NCI-H187 treated with DMSO at 0.1 percent for 48 hours (cell line): ENCODE results near the gene UBR3.
"Not testable (repeated sequence)": the region's sequence is repeated elsewhere in the genome, so short reads cannot be mapped to it uniquely, and the experiment has no call there.

Experiments used
- DNase-seq: peaks from one replicate; lab custom pipeline; 2025; lab: John Stamatoyannopoulos, UW

Gene UBR3, protein sequence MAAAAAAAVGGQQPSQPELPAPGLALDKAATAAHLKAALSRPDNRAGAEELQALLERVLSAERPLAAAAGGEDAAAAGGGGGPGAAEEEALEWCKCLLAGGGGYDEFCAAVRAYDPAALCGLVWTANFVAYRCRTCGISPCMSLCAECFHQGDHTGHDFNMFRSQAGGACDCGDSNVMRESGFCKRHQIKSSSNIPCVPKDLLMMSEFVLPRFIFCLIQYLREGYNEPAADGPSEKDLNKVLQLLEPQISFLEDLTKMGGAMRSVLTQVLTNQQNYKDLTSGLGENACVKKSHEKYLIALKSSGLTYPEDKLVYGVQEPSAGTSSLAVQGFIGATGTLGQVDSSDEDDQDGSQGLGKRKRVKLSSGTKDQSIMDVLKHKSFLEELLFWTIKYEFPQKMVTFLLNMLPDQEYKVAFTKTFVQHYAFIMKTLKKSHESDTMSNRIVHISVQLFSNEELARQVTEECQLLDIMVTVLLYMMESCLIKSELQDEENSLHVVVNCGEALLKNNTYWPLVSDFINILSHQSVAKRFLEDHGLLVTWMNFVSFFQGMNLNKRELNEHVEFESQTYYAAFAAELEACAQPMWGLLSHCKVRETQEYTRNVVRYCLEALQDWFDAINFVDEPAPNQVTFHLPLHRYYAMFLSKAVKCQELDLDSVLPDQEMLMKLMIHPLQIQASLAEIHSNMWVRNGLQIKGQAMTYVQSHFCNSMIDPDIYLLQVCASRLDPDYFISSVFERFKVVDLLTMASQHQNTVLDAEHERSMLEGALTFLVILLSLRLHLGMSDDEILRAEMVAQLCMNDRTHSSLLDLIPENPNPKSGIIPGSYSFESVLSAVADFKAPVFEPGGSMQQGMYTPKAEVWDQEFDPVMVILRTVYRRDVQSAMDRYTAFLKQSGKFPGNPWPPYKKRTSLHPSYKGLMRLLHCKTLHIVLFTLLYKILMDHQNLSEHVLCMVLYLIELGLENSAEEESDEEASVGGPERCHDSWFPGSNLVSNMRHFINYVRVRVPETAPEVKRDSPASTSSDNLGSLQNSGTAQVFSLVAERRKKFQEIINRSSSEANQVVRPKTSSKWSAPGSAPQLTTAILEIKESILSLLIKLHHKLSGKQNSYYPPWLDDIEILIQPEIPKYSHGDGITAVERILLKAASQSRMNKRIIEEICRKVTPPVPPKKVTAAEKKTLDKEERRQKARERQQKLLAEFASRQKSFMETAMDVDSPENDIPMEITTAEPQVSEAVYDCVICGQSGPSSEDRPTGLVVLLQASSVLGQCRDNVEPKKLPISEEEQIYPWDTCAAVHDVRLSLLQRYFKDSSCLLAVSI (N-terminal part only)

DNA sequence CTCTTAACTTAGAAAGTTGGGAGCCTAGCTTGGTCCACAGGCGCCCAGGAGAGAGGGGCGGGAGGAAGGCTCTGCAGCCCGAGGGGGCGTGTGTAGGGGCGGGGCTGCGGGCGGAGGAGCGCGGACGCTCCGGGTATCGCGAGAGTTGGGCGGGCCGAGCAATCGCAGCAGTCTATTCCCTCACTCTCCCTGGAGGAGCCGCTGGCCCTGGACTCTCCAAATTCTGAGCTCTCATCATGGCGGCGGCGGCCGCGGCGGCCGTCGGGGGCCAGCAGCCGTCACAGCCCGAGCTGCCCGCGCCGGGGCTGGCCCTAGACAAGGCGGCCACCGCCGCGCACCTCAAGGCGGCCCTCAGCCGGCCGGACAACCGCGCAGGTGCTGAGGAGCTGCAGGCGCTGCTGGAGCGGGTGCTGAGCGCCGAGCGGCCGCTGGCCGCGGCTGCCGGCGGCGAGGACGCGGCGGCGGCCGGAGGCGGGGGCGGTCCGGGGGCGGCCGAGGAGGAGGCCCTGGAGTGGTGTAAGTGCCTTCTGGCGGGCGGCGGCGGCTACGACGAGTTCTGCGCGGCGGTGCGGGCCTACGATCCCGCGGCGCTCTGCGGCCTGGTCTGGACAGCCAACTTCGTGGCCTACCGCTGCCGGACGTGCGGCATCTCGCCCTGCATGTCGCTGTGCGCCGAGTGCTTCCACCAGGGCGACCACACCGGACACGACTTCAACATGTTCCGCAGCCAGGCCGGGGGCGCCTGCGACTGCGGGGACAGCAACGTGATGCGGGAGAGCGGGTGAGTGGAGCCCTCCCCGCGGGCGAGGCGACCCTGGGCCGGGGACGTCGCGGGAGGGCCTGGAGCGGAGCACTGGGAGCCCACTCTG, at the start of gene UBR3:
UBR3 (plus strand) TSS at position 183 of the 869 bp plus-strand sequence; CDS start at position 237, 54 bp downstream.
- DNase-seq: no peak

DNA sequence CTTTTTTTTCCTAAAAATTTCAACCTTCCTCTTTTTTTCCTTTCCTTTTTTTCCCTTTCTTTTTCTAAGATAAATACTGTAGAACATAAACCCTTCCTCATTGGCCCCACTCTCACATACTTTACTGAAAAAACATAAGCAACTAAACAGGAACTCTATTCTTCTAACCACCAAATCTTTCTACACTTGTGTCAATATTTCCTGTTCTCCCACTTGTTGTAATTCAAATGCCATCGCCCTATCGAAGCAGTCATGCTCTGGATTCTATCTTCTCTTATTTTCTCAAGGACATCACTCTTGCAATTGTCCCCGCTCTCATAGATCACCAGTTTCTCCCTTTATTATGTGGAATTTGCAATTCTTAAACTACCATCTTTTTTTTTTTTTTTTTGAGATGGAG, 48.8 kb upstream of the UBR3 start:
- DNase-seq: no peak

DNA sequence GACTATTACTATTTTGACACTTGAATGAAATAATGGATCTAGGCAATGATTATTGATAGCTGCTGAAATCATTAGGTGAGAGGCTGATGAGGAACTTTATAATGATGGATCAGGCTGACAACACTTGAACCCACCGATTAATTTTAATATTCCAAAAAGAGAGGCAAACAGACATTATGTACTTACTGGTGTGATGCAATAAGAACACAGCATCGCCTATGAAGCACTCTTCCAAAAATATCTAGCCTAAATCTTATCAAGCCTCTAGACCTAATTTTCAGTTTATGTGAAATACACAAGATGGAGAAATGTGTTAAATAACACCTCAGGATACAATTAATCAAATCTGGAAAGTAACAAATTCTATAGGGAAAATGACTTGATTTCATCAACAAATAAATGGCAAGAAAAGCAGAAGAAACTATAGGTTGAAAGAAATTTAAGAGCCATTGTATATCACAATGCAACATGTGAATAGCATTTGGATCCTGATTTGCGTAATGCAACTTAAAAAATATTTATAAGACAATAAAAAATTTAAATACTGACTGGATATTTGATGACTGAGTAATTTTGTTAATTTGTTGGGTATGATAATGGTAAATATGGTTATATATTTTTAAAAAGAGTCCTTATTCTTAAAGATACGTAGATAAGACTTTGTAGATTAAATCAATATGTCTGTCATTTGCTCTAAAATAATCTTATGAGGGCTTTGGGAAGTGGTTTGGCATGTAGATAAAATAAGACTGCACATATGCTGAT, 45.8 kb upstream of the UBR3 start:
- no peak for DNase-seq

DNA sequence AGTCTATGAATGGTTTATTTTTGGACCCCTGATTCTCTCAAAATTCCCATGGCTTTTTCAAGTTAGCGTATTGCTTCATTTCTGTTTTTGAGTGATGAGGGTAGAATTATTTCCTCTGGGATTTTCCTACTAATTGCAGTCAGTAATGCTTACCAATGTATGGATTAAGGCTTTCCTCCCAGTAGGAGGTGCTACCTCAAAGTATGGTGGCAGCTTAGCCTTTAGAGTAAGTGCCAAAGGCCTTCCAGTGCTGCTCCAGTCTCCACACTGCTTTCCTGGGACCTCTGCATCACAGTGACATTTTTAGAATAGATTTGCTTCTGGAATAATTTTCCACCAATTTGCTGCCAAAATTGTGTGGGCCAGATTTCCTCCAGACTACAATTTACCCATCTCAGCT, 44.7 kb upstream of the UBR3 start:
- DNase-seq: no peak

DNA sequence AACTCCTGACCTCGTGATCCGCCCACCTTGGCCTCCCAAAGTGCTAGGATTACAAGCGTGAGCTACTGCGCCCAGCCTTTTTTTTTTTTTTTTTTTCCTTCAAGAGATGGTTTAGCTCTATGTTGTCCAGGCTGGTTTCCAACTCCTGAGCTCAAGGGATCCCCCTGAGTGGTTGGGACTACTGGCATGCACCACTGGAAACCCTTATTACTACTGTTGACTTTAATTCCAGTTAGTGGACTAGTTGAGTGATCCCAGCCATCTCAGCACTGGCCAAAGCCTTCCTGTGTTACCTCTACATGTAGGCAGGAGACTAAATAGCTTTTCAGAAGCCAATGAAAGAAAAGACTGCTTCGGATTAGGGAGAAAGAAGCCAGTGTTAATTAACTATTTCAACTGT, 36.7 kb upstream of the UBR3 start:
- no peak for DNase-seq

DNA sequence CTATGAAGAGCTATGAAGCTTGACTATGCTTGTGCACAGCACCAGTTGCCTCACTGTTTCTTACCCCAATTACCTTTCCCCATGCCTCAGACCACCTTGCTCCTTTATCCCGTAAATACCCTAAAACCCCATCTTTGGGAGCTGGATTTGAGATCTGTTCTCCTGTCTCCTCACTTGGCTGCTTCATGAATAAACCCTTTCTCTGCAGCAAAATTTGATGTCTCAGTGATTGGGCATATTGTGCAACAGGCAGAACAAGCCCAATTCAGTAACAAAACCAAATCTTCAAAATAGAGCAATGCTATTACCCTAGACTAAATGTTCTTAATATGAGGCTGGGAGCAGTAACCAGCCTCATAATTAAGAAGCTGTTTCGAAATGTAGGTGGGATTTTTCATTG, 32.1 kb upstream of the UBR3 start:
- DNase-seq: no peak

DNA sequence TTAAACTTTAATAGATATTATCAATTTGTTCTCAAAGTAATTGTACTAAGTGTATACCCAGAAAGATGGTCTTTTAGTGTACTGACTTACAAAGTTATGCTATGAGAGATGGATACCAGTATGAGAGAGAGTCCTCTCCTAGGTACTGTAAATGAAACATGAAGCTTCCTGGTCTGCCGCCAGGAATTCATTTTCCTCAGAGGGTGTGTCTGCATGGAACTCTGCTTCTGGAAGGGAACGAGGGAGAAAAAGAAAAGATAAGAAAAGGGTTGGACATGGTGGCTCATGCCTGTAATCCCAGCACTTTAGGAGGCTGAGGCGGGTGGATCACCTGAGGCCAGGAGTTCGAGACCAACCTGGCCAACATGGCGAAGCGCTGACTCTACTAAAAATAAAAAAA, 30.8 kb upstream of the UBR3 start:
- DNase-seq: no peak

DNA sequence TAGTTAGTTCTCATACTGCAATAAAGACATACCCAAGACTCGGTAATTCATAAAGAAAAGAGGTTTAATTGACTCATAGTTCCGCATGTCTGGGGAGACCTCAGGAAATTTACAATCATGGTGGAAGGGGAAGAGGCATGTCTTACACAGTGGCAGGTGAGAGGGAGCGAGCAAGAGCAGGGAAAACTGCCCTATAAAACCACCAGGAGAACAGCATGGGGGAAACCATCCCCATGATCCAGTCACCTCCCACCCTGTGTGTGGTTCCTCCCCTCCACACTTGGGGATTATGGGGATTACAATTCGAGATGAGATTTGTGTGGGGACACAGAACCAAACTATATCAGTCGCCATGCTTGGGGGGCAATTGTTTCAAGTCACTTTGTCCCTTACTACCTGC, 29.7 kb upstream of the UBR3 start:
- DNase-seq: no peak

DNA sequence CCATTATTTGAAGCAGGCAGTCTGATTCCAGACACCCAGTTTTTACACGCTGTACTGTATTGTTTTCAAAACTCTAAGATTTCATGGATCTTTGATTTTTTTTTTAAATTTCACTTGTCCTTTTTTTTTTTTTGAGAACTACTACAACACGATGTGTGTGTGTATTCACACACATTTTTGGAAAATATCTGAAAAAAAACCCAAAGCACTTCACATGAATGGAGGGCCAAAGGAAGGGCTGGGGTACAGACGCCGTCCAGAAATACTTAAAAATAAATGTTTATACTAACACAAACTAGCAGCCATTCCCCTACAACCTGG, 28.9 kb upstream of the UBR3 start:
- DNase-seq: no peak

DNA sequence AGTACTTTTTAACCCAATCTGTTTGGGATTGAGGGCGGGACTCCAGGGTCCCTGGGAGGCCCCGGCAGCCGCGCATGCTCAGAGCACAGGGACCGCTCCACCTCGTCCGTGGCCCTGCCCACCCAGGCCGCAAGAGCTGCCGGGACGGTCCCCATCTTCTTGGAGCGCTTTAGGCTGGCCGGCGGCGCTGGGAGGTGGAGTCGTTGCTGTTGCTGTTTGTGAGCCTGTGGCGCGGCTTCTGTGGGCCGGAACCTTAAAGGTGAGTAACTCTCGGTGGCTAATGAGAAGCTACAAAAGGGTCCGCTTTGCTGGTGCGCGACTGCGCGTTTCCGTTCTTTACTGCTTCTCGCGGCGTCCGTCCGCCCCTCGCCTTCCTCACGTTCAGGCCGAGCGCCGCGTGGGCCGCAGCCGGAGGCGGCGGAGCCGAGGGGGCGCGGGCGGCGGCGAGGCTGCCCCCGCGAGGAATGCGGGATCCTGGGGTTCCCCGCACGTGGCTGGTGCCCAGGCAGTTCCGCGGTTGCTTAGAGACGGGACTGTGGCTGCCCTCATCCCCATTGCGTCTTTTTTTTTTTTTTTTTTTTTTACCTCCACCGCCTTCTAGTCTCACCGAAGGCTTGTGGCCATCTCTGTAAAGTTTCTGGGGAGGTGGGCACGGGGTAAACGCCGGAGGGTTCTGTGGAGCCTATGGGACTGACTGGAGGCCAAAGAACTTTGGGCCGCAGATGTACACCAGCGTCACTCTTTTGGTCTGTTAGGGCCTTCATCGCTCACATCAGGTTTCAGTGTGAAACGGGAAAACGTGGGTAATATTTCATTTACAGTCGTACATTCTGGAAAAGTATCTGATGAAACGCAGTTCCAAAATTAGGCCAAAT, 28.3 kb upstream of the UBR3 start, which contains the start of gene SSB:
SSB (plus strand) TSS at position 154 of the 875 bp plus-strand sequence. CDS start 2,090 bp downstream, outside the sequence.
- DNase-seq: peak; percentile 47

DNA sequence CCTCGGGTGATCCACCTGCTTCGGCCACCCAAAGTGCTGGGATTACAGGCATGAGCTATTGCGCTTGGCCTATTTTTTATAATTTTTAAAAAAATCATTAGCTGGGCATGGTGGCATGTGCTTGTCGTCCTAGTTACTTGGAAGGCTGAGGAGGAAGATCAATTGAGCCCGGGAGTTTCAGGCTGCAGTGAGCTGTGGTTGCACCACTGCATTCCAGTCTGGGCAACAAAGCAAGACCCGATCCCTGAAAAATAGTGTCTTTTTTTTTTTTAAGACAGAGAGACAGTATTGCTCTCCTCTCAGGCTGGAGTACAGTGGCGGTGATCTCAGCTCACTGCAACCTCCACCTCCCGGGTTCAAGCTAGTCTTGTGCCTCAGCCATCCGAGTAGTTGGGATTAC, 23.8 kb upstream of the UBR3 start:
- DNase-seq: no peak

DNA sequence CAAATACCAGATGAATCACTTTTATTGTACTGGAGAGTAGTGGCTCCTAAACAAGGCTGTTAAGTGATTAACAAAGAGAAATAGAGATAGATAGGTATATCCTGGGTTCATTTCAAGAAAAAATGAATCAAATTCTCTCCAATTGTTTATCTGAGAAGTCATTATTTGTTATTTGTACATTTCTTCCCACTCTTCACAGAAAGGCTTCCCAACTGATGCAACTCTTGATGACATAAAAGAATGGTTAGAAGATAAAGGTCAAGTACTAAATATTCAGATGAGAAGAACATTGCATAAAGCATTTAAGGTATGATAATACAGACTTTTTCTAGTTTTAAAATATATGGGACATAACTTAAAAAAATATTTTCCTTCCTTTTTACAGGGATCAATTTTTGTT, 20.7 kb upstream of the UBR3 start:
- DNase-seq: no peak

DNA sequence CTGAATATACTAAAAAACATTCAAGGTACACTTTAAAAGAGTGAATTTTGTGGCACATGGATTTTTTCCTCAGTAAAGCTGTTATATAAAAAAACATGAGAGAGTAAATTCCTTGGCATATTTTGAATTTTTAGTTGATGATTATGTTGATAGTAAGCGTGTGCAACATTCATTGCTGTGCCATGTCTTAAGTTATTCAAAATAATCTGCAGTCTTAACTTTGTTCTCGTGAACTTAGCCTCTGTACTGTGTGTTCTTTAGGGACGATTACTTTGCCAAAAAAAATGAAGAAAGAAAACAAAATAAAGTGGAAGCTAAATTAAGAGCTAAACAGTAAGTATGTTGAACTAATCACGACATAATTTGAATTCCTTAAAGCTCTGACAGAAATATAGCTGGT, 19.0 kb upstream of the UBR3 start:
- DNase-seq: no peak

DNA sequence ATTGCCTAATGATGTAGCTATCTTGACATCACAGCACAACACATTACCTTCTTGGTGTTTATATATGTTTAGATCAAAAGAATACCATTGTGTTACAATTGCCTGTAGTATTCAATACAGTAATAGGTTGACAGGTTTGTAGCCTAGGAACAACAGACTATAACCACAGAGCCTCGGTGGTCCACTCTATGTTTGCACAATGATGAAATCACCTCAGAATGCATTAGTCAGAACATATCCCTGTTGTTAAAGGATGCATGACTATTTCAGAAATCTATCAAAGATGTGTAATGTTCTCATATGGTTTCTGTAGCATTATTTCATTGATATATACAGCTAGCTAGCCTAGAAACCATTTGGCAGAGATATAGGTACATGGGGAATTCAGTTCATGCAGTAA, 11.4 kb upstream of the UBR3 start:
- DNase-seq: no peak

DNA sequence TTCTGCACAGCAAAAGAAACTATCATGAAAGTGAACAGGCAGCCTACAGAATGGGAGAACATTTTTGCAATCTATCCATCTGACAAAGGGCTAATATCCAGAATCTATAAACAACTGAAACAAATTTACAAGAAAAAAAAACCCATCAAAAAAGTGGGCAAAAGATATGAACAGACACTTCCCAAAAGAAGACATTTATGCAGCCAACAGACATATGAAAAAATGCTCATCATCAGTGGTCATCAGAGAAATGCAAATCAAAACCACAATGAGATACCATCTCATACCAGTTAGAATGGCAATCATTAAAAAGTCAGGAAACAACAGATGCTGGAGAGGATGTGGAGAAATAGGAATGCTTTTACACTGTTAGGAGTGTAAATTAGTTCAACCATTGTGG, 10.3 kb upstream of the UBR3 start:
- not testable (repeated sequence) for DNase-seq

DNA sequence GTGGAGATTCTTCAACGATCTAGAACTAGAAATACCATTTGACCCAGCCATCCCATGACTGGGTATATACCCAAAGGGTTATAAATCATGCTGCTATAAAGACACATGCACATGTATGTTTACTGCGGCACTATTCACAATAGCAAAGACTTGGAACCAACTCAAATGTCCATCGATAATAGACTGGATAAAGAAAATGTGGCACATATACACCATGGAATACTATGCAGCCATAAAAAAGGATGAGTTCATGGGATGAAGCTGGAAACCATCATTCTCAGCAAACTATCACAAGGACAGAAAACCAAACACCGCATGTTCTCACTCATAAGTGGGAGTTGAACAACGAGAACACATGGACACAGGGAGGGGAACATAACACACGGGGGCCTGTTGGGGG, 9.9 kb upstream of the UBR3 start:
- not testable (repeated sequence) for DNase-seq

DNA sequence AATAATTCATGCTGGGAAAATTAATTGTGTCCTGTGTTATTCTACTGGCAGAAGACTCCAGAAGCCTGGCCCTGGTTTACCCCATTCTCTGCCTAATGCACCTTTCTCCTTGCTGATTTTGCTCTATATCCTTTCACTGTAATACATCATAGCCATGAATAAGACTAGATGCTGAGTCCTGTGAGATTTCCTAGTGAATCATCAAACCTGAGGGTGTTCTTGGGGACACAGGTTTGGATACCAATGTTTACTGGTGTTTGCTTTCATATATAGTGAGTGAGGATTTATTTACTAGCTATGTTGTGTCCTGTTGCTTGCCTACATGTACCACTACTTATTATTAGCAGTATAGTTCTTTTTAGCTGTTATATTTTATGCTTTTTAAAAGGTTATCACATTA, 9.0 kb upstream of the UBR3 start:
- no peak for DNase-seq

DNA sequence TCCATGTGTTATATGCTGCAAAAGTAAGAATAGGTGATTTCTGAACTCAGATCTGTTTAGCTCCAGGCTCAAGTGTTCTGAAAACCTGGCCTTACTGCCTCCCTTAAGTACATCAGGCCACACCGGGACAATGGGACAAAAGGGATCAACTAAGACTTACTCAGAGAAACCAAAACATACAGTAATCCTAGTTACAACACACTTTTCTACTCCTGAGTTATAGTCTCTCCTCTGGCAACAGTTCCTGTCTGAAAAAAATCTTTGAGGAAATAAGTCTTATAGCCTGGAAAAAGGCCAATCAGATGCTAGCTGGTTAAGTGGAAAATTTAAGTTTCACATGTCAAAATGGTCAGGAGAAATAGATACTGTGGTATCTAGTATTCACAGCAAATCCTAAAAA, 8.1 kb upstream of the UBR3 start:
- DNase-seq: no peak

DNA sequence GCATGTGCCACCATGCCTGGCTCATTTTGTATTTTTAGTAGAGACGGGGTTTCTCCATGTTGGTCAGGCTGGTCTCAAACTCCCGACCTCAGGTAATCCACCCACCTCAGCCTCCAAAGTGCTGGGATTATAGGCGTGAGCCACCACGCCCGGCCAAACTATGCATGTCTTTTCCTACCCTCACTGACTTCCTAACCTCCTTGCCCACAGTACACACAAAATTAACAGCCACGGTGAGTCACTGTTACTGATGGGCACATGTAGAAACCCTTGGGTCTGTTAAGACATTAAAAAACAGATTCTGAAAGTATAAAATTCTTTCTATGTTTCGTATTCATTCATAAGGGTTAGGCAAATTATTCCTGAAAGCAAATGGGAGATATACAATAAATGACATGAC, 7.2 kb upstream of the UBR3 start:
- not testable (repeated sequence) for DNase-seq

DNA sequence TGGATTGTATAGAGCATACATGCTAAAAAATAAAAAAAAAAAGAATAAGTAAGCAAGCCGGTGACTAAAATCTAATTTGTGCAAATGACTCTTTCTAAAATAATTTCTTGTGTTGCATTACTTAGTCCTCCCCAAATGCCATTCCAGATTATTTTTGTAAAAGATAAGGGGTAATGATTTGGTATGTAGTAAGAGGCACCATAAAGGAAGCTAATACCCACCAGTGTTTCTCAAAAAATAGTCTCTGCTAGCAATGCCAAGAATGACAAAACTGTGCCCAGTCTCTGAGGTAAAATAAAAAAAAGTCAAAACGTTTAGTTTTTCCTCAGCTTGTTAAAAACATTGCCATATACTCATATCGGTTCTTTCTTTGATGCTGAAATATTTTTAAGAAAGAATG, 5.2 kb upstream of the UBR3 start:
- DNase-seq: no peak
